Activated T-helper 1 cell treated with anti-CD3 and anti-CD28 coated beads, Interleukin-2, amount 50 U/mL, for 16 hours (primary cell): ENCODE measurements around the gene SBK1.

ENCODE experiments used
- DNase-seq, 2 donors: peaks; one replicate each; pipeline ENCODE4 v3.0.0-alpha.2; 2020; ENCODE audit warnings: low read depth in 1 of 2, low spot score in 1 of 2

SBK1 gene

DNA sequence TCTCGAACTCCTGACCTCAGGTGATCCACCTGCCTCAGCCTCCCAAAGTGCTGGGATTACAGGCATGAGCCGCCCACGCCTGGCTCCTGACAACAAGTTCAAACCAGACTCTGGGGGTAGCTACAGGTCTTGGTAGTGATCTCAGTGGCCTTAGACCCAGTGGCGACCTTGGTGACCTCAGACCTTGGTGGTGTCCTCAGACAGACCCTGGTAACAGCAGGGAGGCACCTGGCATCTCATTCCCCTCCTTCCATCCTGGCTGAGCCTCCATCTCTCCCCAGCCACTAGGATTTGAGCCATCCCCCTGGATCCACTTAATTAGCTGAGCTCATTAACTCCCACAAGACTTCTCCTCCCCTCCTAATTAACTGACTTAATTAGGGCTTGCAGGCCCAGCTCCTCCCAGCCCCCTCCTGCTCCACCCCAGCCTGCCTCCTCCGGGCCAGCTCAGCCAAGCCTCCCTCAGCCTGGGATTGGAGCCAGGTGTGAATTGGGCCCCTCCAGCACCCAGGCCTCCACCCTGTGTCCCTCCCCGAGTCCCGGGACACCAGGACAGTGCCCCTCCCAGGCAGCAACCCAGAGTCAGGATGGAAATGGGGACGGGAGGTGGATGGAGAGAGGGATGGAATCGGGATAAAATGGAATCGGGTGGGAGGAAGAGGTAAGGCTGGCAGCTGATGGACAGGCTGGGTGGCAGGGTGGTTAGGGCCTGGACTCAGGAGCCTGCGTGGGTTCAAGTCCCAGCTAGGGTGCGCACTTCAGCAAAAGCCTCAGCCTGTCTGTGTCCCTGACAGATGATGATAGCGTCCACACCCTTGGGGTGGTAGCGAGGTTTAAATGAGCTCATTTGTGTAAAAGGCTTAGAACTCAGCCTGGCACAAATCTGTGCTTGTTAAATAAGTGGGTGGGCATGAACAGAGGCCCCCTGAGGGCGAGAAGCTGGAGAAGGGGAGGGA, 11.2 kb upstream of the SBK1 start:
- DNase-seq = no peak

DNA sequence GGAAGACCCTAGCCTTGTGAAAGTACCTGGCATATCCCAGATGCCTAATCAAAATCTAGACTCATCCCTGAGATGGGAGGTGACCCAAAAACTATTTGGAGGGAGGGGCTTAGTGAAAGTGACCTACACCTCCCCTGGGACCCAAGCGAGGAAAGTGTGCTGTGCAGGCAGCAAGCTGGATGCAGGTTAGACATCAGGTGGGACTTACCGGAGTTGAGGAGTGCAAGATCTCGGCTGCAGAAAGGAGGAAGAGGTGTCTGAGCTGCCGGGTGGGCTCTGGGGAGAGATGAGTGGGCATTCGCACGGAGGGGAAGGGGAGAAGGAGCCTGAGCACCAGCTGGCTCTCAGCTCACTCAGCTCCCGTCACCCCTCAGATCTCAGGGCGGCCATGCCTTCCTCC, 10.3 kb upstream of the SBK1 start:
- DNase-seq = no peak

- DNase-seq = no peak
These were observed 9.2 kb upstream of the SBK1 start for GRCh38 chr16:28283173-28283572.

DNA sequence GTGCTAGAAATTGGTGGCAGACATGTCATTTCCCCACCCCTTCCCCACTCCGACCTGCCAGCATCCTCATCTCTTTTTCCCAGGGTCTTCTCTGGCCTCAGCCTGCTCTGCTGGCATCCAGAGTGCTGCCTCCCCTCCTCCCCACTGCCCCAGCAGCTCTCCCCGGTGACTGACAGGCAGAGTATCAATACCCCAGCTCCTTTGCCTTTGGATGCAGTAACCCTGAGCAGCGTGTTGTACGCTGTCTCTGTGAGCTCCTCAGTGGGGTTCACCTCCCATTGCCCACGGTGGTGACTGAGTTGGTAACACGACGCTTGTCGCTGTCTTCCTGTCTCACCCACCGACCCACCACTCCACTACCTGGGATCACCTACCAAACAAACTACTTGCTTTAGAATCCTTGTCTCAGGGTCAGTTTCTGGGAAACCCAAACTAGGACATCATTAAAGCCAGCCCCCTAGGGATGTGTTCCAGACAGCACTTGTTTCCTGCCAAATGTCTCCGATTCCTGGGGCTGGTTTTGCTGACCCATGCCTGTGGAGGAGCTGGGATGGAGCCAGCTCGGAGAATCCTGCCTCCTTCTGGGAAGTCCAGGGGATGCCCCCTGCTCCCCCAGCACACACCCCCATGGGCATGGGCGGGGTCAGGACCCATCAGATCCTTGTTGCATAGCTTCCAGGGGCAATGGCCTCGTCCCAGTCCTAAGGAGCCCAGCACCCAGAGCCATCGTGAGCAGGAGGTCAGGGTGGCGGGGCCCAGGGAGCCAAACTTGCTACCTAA, 8.3 kb upstream of the SBK1 start:
- no peak for DNase-seq

DNA sequence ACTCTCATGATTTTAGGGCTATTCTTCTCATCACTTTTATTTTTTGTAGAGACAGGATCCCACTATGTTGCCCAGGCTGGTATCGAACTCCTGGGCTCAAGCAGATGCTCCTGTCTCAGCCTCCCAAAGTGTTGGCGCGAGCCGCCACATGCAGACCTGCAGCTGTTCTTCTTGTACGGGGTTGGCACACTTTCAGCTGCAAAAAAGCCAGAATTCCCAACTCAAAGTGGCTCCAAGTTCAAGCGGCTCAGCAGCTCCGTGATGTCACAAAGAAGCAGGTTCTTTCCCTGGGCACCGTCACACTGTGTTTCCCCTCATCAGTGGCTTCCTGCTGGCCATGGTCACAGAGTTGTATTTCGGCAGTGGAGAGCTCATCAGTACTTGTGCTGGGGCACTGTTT, 6.7 kb upstream of the SBK1 start:
- no peak for DNase-seq

GRCh38 chr16:28288114-28288513, 4.2 kb upstream of the SBK1 start:
- DNase-seq = no peak

DNA sequence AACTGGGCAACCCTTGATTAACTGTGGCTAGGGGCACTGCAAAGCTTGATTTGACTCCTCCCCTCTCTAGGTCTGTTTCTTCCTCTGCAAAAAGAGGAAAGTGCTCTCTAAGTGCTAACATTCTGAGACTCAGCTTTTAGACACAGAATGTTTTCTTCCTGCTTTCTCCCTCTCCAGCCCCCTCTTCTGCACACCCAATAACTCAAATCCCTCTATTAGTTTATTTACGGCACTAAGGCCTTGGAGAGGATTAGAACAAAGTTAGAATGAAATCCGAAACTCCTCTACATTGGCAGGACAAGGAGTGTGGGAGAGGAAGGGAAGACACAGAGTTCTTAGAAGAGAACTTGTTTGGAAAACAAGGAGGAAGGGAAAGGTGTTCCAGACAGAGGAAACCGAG, 3.3 kb upstream of the SBK1 start:
- no peak for DNase-seq

GRCh38 chr16:28289939-28290858, 2.1 kb upstream of the SBK1 start:
- DNase-seq = no peak

DNA sequence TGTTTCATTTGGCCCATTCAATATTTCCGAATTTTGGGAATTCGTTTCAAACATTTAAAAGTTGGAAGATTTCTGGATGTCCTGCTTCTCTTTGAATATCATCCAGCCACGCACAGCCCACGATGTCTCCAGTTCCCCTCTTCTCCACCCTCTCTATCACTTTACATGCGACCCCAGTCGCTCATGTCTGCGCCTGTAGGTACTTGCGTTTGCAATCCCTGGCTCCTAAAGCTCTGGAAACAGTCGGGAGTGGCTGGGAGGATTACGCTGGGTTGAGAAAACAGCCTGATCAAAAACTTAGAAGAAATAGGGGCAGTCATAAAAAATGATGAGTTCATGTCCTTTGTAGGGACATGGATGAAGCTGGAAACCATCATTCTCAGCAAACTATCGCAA, 1.5 kb upstream of the SBK1 start:
- no peak for DNase-seq

DNA sequence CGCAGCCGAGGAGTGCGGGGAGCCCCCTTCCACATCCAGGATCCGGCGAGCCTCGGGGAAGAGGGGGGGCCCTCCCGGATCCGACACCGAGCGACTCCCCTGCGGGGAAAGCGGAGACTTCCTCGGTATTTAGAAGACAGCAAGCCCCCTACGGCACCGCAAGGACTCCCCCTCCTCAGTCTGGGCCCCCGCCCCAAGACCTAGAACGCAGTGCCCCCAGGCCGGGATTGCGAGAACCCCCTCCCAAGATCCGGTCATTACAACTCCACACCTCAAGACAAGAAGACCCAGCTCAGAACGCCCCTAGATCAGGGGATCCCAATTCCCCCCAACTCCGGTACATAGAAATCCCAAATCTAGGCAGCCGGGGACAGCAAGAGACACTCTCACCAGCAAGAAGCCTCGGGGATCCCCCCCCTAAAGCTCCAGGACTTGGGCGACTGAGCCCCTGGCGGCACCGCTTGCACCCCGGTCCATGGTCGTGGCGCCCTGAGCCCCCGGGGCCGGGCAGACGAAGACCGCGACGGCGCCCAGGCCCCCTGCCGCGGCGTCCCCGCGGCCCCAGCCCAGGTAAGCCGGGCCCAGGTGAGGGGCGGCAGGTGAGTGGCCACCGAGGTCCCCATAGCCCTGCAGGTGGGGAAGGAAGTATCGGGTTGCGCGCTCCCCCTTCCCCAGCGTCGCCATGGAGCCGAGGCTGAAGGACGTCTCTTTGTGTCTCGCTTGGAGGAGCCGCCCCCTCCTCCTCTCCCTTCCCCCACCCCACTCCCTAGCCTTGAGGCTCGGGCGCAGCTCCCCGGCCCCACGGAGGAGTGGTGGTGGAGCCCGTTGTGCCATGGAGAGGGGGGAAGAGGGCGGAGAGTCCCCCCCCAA, 641 bp downstream of the SBK1 start:
- no peak for DNase-seq

DNA sequence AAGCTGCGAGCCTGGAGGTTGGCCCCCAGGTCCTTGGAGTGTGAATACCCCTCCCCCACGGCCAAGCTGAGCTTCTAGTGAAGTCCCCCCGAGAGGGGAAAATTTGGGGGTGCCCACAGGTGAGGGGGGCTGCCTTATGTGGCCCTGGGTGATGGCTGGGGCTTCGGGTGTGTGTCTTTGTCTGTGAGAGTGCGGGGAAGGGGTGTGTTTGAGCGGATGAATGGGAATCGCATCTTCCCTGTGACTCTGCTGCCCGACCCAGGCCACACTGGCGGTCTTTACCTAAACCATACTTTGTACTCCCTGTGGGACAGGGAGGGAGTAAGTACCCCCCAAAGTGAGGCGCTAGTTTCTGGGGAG, 1.3 kb downstream of the SBK1 start:
- no peak for DNase-seq

- DNase-seq = no peak
These were observed 1.9 kb downstream of the SBK1 start for GRCh38 chr16:28294201-28294600.

GRCh38 chr16:28295276-28295675, 3.0 kb downstream of the SBK1 start:
- no peak for DNase-seq

DNA sequence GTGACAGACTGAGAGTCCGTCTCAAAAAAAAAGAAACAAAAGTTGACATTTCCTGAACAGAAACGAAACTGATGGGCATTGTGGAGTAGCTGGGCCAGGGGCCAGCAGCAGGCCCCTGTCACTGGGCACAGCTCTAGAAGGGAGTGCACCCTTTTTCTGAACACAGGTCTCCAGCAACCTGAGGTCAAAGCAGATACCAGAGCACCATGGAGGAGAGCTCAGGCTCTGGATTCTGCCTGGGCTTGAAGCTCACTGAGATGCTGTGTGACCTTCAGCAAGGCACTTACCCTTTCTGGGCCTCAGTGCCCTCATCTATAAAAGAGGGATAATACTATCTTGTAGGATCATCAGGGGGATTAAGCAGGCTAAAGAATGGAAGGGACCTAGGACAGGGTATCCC, 5.0 kb downstream of the SBK1 start:
- no peak for DNase-seq

DNA sequence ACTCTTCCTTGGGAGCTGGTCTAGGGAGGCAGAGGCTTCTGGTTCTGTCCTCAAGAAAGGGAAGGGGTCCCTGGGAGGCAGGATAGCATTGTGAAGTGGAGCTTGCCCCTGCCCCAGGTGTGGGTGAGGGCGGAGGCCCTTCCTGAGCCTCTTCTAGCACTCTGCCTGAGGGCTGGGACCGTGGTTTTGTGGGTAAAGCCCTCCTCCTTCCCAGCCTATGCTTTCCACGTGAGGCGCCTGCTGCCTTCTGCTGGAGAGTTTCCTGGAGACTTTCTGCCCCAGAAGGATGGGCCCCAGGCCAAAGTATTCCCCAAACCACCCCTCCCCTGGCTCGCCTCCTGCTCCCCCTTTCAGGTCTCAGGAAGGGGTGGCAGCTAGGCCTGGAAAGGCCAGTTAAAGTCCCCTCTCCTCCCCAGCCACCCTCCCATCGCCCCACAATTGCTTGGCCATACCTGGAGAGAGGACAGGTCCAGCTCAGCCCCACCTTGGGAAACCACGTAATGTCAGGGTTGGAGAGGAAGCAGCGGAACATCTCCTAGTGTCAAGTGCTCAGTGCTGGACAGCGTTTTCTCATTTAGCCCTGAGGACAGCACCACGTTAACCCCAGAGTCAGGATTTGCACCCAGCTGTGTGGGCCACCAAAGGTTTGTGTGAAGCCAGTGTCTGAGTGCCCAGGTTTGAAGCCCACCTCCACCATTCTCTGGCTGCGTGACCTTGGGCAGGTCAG, 5.6 kb downstream of the SBK1 start:
- DNase-seq = no peak

- no peak for DNase-seq
These were observed 6.2 kb downstream of the SBK1 start for GRCh38 chr16:28298511-28298878.

DNA sequence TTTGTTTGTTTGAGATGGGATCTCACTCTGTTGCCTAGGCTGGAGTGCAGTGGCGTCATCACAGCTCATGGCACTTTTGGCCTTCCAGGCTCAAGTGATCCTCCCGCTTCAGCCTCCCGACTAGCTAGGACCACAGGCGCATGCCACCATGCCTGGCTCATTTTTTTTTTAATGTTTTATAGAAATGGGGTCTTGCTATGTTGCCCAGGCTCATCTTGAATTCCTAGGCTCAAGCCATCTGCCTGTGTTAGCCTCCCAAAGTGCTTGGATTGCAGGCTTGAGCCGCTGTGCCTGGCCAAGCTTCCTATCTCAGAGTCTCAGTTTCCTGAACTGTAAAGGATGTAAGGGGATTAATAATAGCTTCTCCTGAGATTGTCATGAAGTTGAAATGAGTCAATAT, 8.0 kb downstream of the SBK1 start:
- no peak for DNase-seq

- no peak for DNase-seq
These were observed 8.8 kb downstream of the SBK1 start for GRCh38 chr16:28301154-28301553.

- no peak for DNase-seq
These were observed 9.3 kb downstream of the SBK1 start for GRCh38 chr16:28301620-28302019.

DNA sequence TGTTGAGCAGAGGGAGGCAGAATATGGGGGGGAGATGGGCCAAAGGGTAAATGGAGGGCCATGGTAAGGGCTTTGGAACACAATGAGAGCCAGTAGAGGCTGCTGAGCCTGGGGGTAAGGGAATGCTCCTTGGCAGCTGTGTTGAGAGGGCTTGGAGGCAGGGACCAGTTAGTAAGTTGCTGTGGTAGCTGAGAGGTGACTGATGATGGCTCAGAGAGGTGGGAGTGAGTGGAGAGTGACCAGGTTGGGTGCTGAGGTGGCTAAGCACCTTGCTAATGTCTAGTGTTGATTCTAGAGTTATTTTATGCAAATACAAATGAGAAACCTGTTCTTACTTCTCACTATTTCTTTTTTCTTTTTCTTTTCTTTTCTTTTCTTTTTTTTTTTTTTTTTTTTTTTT, 10.8 kb downstream of the SBK1 start:
- no peak for DNase-seq
